Lower leg skin (tissue), 3 donors: Measurements from ENCODE around the gene CCDC14.

Experiments used
- POLR2A ChIP-seq, 2 donors: fragments of 450-650 bp; IDR thresholded peaks; one replicate each; pipeline ENCODE4 v1.6.1; 2016 to 2017; ENCODE audit warnings: antibody characterized with exemption in 2 of 2, mild to moderate bottlenecking in 1 of 2, moderate library complexity in 1 of 2
- TF ChIP-seq, protein P1 (sequence below), 3 donors: fragments of 450-650 bp; IDR thresholded peaks; one replicate each; pipeline ENCODE4 v1.5.1; 2016; ENCODE audit warnings: antibody characterized with exemption in 3 of 3, mild to moderate bottlenecking in 3 of 3, moderate library complexity in 2 of 3

DNA sequence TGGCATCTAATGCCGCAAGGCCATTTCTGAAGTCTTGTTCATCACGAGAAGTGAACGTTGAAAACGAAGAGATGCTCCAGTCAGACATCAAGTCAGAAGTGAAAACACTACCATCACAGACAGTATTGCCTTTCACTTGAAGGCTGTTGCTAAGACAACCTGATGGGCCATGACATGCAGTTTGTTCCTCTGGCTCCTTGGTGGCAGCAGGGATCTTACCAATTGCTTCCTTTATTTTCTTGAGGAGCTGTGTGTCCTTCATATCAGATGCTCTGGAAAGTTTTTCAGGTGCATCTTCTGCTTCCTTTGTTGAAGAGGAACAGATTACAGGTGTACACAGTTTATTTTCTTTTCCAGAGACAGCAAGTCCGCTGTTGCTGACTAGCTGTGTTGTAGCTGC lies 46.2 kb downstream of the CCDC14 start:
- TF ChIP-seq, protein P1, sequence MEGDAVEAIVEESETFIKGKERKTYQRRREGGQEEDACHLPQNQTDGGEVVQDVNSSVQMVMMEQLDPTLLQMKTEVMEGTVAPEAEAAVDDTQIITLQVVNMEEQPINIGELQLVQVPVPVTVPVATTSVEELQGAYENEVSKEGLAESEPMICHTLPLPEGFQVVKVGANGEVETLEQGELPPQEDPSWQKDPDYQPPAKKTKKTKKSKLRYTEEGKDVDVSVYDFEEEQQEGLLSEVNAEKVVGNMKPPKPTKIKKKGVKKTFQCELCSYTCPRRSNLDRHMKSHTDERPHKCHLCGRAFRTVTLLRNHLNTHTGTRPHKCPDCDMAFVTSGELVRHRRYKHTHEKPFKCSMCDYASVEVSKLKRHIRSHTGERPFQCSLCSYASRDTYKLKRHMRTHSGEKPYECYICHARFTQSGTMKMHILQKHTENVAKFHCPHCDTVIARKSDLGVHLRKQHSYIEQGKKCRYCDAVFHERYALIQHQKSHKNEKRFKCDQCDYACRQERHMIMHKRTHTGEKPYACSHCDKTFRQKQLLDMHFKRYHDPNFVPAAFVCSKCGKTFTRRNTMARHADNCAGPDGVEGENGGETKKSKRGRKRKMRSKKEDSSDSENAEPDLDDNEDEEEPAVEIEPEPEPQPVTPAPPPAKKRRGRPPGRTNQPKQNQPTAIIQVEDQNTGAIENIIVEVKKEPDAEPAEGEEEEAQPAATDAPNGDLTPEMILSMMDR (IDR thresholded peaks at IDR 0.05), result no peak
- TF ChIP-seq POLR2A (IDR thresholded peaks at IDR 0.05), result no peak
